Neural cell (in vitro differentiated cells): ENCODE measurements around the gene MTPN. TPM values are rescaled to one million over a fixed set of nuclear protein-coding genes. Genes with fewer than 3 reads are reported as not detected.

ENCODE experiments used
- H2AFZ ChIP-seq: fragments of 200-600, 300-800 bp; sonication (generic), shearing (Covaris generic); 2 replicates; pipeline ENCODE4 v1.6.0; 2014; ENCODE audit warnings: low read depth, mild to moderate bottlenecking, antibody characterized with exemption, low read length, moderate library complexity
- H3F3A ChIP-seq: fragments of 200-600 bp; shearing (Covaris generic); 2 replicates; pipeline ENCODE4 v1.6.1; 2016; ENCODE audit warnings: mild to moderate bottlenecking, moderate library complexity, mixed read lengths, antibody characterized with exemption, low read length; ENCODE audit not compliant: insufficient read depth, poor library complexity, severe bottlenecking
- H3K27ac ChIP-seq: fragments of 200-600, 300-800 bp; sonication (generic), shearing (Covaris generic); 2 replicates; pipeline ENCODE4 v1.5.1; 2014; ENCODE audit warnings: mild to moderate bottlenecking, low read length, moderate library complexity
- H3K27me3 ChIP-seq: fragments of 300-800, 200-600 bp; sonication (generic), shearing (Covaris generic); 2 replicates; pipeline ENCODE4 v1.6.0; 2014; ENCODE audit warnings: mild to moderate bottlenecking, low read depth, low read length, moderate library complexity; ENCODE audit not compliant: insufficient read depth
- H3K36me3 ChIP-seq: fragments of 300-800, 200-600 bp; sonication (generic), shearing (Covaris generic); 2 replicates; pipeline ENCODE4 v1.5.1; 2014; ENCODE audit warnings: mild to moderate bottlenecking, antibody characterized with exemption, low read length, moderate library complexity; ENCODE audit not compliant: insufficient read depth
- H3K4me2 ChIP-seq: fragments of 300-800, 200-600 bp; sonication (generic), shearing (Covaris generic); 2 replicates; pipeline ENCODE4 v1.6.0; 2014; ENCODE audit warnings: mild to moderate bottlenecking, low read length
- H3K4me3 ChIP-seq: fragments of 300-800, 200-600 bp; sonication (generic), shearing (Covaris generic); 2 replicates; pipeline ENCODE4 v1.5.1; 2014; ENCODE audit warnings: mild to moderate bottlenecking, low read length, moderate library complexity
- H3K79me2 ChIP-seq: fragments of 200-600 bp; shearing (Covaris generic); replicated peaks from 2 replicates; pipeline ENCODE4 v1.6.0; 2014; ENCODE audit warnings: mild to moderate bottlenecking, low read length, moderate library complexity; ENCODE audit not compliant: insufficient read depth
- H3K9ac ChIP-seq: fragments of 300-800, 200-600 bp; sonication (generic), shearing (Covaris generic); 2 replicates; pipeline ENCODE4 v1.6.1; 2016; ENCODE audit warnings: mild to moderate bottlenecking, low read length, mixed read lengths
- H3K9me2 ChIP-seq: fragments of 200-600 bp; shearing (Covaris generic); 2 replicates; pipeline ENCODE4 v1.6.1; 2016; ENCODE audit warnings: mild to moderate bottlenecking, low read length, mixed read lengths; ENCODE audit not compliant: insufficient read depth
- H3K9me3 ChIP-seq: fragments of 200-600, 300-800 bp; sonication (generic), shearing (Covaris generic); 2 replicates; pipeline ENCODE4 v1.6.1; 2016; ENCODE audit warnings: mild to moderate bottlenecking, mixed run types, low read length, moderate library complexity, mixed read lengths
- H4K20me1 ChIP-seq: fragments of 200-600 bp; shearing (Covaris generic); 2 replicates; pipeline ENCODE4 v1.6.1; 2016; ENCODE audit warnings: mild to moderate bottlenecking, mixed run types; ENCODE audit not compliant: insufficient read depth
- CTCF ChIP-seq: fragments of 450-650 bp; IDR thresholded peaks from 2 replicates; pipeline ENCODE4 v1.5.1; 2014; ENCODE audit warnings: antibody characterized with exemption, mild to moderate bottlenecking, moderate library complexity; ENCODE audit not compliant: poor library complexity, severe bottlenecking
- EP300 ChIP-seq: fragments of 450-650 bp; conservative IDR thresholded peaks from 2 replicates; pipeline ENCODE4 v1.6.1; 2014; ENCODE audit warnings: antibody characterized with exemption, mild to moderate bottlenecking, moderate library complexity; ENCODE audit not compliant: poor library complexity, severe bottlenecking
- EZH2 ChIP-seq: fragments of 200-600, 300-800 bp; shearing (Covaris generic), sonication (generic); IDR thresholded peaks from 2 replicates; pipeline ENCODE4 v1.6.1; 2014; ENCODE audit warnings: antibody characterized with exemption, low read length, borderline replicate concordance, mild to moderate bottlenecking; ENCODE audit not compliant: insufficient read depth, poor library complexity, severe bottlenecking
- MXI1 ChIP-seq: fragments of 450-650 bp; conservative IDR thresholded peaks from 2 replicates; pipeline ENCODE4 v1.6.1; 2014; ENCODE audit warnings: antibody characterized with exemption, mild to moderate bottlenecking; ENCODE audit not compliant: poor library complexity, severe bottlenecking
- POLR2AphosphoS5 ChIP-seq: IDR thresholded peaks from 2 replicates; pipeline ENCODE4 v1.6.1; 2012
- RAD21 ChIP-seq: fragments of 450-650 bp; conservative IDR thresholded peaks from 2 replicates; pipeline ENCODE4 v1.6.1; 2014; ENCODE audit warnings: antibody characterized with exemption, mild to moderate bottlenecking, moderate library complexity
- REST ChIP-seq: IDR thresholded peaks from 2 replicates; pipeline ENCODE4 v1.6.1; 2012; ENCODE audit warnings: borderline replicate concordance
- SMC3 ChIP-seq: fragments of 450-650 bp; conservative IDR thresholded peaks from 2 replicates; pipeline ENCODE4 v1.6.1; 2014; ENCODE audit warnings: antibody characterized with exemption, mild to moderate bottlenecking, moderate library complexity; ENCODE audit not compliant: poor library complexity
- TAF1 ChIP-seq: IDR thresholded peaks from 2 replicates; pipeline ENCODE4 v1.6.1; 2012; ENCODE audit warnings: low read depth
- polyA plus RNA-seq: library from polyadenylated mRNA; depleted of rRNA; stranded (reverse); fragments of >200 nt; gene quantifications from 2 replicates; pipeline ENCODE4 v1.2.3, GENCODE V29; 2014

The MTPN gene
- polyA plus RNA-seq, 1 donor from 2014 or later: 133 TPM

GRCh38 chr7:135939261-135939812, 37.8 kb downstream of the MTPN start:
- Histone ChIP-seq H3K9ac (no peak overlapping the region), H3K4me3 (no peak overlapping the region), H3K27me3 (no peaks in the 10 kb centered on the region), H4K20me1 (no peaks in the 10 kb centered on the region), H2AFZ (no peak overlapping the region), H3K4me2 (no peak overlapping the region), H3K9me3 (no peaks in the 10 kb centered on the region), H3K79me2 (no peaks in the 10 kb centered on the region), H3K9me2 (no peaks in the 10 kb centered on the region), H3K36me3 (no peaks in the 10 kb centered on the region), H3F3A (no peaks in the 10 kb centered on the region), H3K27ac (no peak overlapping the region)
- TF ChIP-seq SMC3: no peak

GRCh38 chr7:135938563-135938962, 38.6 kb downstream of the MTPN start:
- no peak overlapping the region for H3K27ac ChIP-seq
- H3K9me2 ChIP-seq: no peaks in the 10 kb centered on the region
- no peaks in the 10 kb centered on the region for H3K9me3 ChIP-seq
- no peak overlapping the region for H2AFZ ChIP-seq
- no peaks in the 10 kb centered on the region for H3K36me3 ChIP-seq
- H3K9ac ChIP-seq: no peak overlapping the region
- H3F3A ChIP-seq: no peaks in the 10 kb centered on the region
- H3K27me3 ChIP-seq: no peaks in the 10 kb centered on the region
- no peak overlapping the region for H3K4me3 ChIP-seq
- no peaks in the 10 kb centered on the region for H4K20me1 ChIP-seq
- no peaks in the 10 kb centered on the region for H3K79me2 ChIP-seq
- TF ChIP-seq SMC3 (no peak), MXI1 (no peak), EZH2 (no peak)
- H3K4me2 ChIP-seq: no peak overlapping the region

- H3K9me3 ChIP-seq: no peaks in the 10 kb centered on the region
- H3K27me3 ChIP-seq: no peaks in the 10 kb centered on the region
- H3K4me2 ChIP-seq: no peak overlapping the region
- H3K36me3 ChIP-seq: no peaks in the 10 kb centered on the region
- no peaks in the 10 kb centered on the region for H3F3A ChIP-seq
- H2AFZ ChIP-seq: no peak overlapping the region
- no peak overlapping the region for H3K9ac ChIP-seq
- no peaks in the 10 kb centered on the region for H4K20me1 ChIP-seq
- H3K79me2 ChIP-seq: no peaks in the 10 kb centered on the region
- no peak overlapping the region for H3K4me3 ChIP-seq
- H3K9me2 ChIP-seq: no peaks in the 10 kb centered on the region
- no peak overlapping the region for H3K27ac ChIP-seq
- TF ChIP-seq TAF1 (no peak), SMC3 (no peak), RAD21 (no peak), EZH2 (no peak), MXI1 (no peak), REST (no peak), CTCF (no peak), EP300 (no peak), POLR2AphosphoS5 (no peak)
Measured at GRCh38 chr7:135938086-135938485, 39.1 kb downstream of the MTPN start.
